ENCODE results near the gene PPIA.
"Not testable (repeated sequence)": the region's sequence is repeated elsewhere in the genome, so short reads cannot be mapped to it uniquely, and the experiment has no call there.

Gene PPIA

DNA sequence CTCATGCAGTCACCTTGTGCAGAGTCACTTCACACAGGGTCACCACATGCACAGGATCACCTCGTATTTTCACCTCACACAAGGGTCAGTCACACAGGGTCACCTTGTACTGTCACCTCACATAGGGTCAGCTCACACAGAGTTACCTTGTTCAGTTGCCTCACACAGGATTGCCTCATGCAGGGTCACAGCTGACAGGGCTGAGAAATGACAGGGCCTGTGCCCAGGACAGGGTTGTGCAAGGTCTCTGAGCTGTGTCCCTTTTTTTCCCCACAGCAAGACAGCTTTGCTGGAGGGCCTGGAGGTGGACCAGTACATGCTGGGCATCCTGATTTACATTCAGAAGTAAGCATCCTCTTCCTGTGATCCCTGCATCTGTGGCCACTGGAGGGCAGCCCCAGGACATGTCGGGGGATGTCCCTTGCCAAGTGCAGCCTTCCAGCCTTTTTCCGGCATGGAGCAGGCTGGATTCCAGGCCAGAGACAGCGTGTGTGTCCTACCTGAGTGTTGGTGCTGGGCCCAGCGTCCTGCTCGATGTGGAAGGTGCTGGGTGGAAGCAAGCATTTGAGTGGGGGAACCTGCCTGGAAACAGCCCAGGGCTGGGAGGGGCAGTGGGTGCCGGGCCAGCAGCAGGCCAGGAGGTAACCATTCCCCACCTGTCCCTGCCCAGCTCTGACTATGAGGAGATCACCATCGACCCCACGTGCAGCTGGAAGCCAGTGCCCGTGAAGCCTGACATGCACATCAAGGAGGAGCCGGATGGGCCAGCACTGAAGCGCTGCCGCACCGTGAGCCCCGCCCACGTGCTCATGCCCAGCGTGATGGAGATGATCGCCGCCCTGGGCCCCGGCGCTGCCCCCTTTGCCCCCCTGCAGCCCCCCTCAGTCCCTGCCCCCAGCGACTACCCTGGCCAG, 31.6 kb upstream of the PPIA start:
- DNase-seq = no peak

DNA sequence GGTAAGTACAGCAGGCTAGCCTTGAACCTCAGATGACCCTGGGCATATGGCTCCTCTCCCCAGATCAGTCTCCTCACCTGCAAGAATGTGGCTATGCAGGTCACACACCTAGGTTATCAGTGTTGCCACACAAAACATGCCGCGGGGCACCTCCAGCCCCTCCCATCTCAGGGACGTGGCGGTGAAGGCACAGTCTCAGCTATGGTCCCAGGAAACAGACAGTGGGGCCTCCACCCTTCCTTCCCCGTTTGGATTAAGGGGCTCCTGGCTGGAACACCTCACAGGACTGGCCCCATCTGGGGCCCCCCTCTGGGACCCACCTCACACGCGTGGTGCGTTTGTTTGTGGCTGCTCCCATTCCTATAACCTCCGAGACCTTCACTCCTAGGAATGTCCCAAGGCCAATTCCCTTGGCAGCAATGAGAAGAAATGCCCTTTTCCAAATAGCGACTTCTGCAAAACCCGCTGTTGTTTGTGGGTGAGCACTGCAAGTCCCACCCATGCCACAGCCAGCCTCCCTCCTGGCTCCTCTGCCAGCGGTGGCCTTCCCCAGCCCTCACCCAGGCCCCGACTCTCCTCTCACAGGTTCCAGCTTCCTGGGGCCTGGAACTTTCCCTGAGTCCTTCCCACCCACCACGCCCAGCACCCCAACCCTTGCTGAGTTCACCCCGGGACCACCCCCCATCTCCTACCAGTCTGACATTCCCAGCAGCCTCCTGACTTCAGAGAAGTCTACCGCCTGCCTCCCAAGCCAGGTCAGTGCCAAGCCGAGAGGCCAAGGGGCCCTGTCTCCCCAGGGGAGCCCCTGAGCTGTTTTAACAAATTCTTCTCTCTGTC, 30.7 kb upstream of the PPIA start:
- DNase-seq = no peak

DNA sequence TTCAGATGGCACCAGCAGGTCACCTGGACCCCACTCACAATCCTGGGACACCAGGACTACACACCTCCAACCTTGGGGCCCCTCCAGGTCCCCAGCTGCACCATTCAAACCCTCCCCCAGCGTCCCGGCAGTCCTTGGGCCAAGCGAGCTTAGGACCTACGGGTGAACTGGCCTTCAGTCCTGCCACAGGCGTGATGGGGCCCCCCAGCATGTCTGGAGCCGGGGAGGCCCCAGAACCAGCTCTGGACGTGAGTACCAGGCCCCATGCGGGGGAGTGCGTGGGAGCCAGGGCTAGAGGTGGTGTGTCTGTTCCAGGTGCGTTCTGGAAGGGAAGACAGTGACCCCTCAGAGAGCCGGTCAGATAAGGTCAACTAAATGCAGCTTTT, 30.1 kb upstream of the PPIA start:
- no peak for DNase-seq

DNA sequence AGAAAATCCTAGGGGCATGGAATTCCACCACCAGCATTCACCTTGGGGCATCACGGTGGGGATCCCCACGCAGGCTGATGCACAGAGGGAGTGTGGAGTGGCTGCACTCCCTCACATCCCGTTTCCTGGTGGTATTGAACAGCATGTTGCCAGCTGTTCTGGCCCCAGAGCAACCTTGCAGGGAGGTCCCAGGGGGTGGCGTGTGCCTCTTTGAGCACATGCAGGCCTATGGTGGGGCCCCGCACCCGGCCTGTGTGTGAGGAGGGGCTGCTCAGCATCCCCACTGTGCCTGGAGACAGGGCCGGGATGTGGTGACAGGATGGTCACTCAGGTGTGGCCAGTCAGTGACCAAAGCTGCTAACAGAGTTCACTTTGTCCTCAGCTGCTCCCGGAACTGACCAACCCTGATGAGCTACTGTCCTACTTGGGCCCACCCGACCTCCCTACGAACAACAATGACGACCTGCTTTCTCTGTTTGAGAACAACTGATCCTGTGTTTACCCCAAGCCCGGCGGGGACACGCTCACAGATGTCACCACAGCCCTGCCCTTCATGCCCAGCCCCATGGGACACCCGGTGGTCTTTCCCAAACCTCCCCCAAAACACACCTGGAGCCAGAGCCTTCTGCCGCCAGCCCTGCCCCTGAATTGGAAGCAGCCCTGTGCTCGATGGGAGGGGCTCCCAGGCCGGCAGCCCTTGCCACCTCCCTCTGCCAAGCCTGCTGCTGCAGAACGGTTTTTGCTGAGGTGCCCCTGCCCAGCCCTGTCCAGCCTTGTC, 29.2 kb upstream of the PPIA start:
- no peak for DNase-seq

DNA sequence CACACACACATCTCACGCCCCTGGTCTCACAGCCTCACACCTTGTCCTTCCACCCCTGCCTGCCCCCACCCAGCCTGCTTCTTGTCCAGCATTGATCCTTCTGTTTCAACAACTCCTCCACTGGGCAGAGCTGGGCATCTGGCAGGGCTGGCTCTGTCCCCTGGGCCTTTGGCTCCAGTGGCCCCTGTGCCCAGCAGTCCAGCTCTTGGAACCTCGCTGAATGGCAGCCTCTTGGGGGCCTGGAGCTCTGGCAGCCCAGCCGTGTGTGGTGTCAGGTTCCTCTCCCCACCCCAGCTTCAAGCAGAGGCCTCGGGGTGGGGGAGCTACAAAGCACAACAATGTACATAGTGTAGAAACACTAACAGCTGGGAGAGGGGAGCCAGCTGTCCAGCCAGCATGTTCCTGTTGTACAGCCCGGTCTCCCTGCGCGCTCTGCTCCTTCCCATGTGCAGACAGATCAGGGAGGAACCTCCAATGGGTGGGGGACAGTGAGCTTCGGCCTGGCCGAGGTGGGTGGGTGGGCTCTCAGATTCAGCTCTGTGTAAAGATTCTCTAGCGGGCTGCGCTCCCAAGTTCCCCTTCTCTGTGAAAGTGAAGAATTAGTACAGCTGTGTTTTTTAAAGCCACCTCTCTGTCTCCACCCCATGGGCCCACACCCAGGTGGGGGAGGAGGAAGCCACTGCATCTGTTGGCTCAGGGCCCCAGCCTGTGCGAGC, 28.4 kb upstream of the PPIA start:
- DNase-seq = no peak

DNA sequence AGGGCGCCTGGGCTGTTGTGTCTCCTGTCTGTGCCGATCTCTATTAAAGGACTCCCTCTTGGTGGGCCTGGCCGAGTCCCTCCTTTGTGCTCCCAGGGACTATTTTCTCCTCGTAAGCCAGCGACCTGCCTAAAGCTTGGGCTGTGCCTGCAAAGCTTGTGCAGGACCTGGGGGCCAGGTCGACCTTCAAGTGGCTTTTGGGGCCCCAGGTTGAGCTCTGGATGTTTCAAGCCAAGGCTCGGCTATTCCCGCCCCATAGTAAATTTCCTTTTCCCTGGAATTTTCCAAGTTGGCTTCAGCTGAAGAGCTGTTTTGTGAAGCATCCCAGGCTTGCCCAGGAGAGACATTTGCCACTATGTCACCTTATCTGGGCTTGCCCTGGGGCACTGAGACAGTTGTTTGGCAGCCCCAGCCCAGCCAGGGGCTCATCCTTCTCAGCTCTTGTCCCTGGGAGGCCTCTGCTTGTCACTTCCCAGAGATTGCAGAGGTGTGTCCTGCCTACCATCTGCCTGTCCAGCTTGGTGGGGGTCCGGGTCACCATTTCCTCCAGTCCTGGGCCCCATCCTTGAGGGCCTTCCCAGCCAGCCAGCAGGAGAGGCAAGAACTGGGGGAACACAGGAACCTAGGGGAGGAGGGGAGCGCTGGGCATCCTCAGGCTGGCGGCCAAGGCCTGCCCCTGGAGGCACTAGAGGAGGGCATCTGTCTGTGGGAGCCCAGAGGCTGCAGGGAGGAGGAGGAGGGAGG, 27.7 kb upstream of the PPIA start:
- no peak for DNase-seq

DNA sequence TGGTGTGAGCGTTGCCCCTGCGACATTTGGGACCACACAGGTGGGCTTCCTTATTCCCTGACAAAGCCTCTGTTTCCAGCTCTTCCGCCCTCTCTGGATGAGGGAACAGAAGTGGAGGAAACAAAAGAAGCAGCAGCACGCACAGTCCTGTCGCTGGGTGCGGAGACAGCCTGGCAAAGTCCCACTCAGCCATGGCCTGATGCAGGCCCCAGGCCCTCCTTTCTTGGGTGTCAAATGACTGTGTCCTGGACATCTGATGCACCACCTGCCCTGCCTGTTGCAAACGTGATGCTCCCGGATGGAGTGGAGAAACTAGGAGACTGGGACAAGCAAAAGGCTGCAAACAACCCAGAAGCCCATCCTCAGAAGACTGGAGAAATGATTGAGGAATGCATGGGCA, 27.1 kb upstream of the PPIA start:
- no peak for DNase-seq

DNA sequence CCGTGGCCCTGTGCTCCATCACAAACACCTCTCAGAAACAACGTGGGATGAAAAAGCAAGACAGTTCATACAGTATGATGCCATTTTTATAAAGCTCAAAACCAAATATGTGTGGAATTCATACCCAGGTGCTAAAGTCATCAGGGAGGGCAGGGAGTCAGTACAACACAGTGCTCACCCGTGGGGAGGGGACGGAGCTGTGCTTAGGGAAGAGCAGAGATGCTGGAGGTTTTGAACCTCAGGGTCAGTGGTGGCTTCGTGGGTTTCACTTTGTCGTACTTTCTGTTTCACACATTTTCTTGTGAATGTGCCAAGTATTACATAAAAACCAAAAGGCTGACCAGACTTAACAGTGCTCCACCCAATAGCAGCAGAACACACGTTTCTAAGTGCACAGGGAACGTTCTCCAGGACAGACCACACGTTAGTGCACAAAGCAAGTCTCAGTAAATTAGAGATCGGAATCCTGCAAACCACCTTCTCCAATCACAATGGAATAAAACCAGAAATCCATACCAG, 26.6 kb upstream of the PPIA start:
- DNase-seq = no peak

DNA sequence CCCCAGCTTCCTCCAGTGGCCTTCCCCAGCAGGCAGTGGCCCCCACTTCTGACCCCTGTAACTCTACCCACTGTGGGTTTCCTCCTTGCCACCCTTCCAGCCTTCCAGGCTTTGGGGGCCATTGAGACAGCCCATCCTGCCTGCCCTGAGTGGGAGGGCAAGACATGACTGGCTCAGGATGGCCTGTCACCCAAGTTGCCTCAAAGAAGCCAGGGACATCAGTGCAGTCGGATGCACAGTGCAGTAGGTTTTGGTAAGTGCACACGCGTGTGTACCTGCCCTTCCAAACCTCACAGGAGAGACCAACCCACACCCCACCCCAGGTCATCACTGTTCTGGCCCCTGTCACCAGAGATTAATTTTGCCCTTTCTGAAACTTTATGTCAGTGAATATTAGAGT, 25.1 kb upstream of the PPIA start:
- DNase-seq = no peak

DNA sequence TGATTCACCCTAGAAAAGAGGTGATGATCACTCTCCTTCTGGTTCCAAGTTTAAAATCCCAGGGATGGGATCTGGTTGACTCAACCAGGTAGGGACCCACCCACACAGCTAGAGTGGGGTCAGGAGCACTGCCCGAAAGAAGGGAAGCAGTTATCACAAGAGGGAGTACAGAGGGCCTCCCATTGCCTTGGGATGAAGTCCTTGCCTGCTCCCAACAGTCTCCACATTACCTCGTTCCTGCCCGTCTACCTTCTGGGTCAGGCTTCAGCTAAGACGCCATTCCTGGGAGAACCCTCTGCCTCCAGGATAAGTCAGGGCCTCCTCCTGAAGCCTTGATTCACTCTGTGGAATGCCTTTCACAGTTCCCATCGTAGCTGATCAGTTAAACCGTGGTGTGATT, 24.0 kb upstream of the PPIA start:
- DNase-seq = no peak

DNA sequence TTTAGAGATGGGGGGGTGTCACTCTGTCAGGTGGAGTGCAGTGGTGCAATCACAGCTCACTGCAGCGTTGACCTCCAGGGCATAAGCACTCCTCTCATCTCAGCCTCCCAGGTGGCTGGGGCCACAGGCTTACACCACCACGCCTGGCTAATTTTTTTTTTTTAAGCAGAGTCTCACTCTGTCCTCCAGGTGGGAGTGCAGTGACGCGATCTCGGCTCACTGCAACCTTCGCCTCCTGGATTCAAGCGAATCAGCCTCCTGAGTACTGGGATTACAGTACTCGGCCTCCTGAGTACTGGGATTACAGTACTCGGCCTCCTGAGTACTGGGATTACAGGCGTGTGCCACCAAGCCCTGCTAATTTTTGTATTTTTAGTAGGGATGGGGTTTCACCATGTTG, 23.6 kb upstream of the PPIA start:
- DNase-seq = no peak

DNA sequence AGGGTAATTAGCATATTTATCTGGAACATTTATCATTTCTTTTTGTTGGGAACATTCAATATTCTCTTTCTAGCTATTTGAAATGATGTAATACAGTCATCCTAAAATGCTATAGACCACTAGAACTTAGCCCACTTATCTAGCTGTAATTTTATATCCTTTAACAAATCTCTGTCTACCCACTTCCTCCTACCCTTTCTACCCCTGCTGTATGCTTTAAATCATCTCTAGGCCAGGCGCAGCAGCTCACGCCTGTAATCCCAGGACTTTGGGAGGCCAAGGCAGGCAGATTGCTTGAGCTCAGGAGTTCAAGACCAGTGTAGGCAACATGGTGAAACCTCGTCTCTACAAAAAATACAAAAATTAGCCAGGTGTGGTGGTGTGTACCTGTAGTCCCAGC, 22.0 kb upstream of the PPIA start:
- DNase-seq = not testable (repeated sequence)

DNA sequence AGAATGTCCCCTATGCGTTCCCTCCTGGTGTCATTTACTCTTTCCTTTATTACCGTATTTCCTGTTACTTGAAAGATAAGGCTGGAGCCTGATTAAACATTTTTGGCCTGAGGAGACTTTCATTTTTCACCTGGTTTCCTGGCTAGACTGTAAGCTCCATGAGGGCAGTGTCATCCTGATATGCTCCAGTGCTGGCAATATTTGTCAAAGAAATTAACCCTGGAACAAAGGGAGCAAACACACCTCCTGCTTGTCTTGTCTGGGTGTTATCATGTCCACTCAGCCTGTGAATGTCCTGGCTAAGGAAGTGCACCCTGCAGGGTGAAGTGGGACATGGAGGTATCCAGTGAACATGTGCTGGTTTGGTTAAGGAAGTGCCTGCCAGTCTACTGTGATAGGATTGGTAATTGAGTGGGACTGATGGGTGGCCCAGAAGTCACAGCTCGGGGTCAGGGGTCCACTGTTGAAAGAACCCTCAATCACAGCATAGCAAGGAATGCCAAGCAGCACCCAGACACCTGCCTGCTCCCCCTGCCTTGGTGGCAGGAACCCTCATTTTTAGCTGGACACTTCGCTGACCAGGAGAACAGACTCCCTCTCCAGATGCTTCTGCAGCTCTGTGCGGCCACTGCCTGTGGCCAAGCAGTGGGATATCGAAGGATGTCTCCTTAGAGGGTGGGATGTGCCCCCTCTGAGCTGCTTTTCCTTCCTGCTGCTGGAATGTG, 20.9 kb upstream of the PPIA start:
- DNase-seq = no peak

DNA sequence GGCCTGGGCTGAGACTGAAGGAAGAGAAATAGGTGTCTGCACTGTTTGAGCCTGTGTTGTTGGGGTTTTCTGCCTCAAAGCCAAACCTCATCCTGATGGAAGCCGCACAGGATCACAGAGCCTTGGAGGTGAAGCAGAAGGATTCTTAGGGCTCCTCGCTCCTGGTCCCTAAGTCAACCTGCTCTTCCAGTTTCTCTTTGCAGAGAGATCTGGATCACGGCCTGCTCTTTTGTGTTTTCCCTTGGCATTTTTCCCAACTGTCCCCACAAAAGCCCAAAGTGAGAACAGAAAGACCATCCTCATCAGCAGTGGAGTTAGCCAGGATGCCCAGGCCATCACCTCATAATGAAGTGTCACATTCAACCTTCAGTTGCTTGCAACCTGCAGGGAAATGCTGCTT, 20.3 kb upstream of the PPIA start:
- no peak for DNase-seq

DNA sequence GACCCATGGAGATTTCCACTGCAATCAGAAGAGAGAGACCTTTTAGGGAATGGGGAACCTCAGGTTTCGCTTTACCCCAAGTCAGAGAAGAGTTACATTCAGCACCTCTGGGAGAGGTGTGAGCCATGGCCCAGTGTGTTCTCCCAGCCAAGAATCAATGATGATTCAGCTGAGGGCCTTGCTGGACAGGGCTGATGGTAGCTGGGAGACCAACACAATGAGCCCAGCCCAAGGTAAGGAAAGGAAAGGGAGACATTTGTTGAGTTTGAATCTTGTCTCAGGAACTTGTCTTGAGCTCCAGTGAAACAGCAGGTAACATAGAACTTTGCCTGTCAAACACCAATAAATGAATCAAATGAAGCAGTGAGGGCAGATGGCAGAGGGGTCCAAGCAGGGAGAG, 14.0 kb upstream of the PPIA start:
- DNase-seq = no peak

DNA sequence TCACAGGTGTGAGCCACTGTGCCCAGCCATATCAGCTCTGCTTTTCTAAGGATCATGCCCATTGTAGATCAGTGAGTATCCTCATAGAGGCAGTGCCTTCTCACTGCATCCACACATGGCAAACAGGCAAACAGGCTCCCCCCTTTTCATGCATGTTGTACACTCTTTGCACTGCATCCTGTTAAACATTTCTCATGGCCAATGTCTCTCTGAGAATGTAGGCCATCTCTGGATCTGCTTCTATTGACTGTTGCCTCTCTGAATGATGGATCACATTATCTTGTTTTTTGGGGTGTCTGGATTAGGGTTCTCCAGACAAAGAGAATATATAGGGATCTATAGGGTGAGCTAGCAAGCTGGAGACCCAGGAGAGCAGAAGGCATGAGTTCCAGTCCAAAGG, 13.1 kb upstream of the PPIA start:
- no peak for DNase-seq

DNA sequence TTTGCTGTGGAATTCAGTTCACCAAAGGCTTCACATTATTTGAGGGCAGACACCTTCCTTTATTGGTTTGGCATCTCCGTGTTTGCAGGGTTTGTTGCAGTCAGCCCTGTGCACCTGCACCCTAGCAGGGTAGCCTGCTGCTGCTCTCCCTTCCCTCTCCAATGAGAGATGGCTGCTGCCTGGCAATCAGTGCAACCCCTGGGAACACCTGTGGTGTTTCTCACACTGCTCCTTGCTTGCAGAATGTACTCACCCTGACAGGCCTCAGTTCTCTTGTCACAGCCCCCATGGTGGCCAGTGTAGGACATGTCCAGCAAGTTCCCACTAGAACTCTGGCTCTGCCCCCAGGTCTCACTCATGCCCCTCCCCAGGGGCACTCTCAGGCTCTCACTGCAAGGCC, 12.1 kb upstream of the PPIA start:
- DNase-seq = no peak

DNA sequence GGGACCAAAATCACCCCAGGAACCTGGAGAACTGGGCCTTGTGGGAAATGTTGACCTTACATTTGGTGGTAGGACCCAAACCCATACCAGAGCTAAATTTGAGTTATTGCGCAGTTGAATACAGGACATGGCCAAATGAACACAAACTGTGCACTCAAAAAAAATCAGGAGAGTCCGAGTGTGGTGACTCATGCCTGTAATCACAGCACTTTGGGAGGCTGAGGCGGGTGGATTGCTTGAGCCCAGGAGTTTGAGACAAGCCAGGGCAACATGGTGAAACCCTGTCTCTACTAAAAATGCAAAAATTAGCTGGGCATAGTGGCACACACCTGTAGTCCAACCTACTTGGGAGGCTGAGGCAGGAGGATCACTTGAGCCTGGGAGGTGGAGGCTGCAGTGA, 11.3 kb upstream of the PPIA start:
- not testable (repeated sequence) for DNase-seq

DNA sequence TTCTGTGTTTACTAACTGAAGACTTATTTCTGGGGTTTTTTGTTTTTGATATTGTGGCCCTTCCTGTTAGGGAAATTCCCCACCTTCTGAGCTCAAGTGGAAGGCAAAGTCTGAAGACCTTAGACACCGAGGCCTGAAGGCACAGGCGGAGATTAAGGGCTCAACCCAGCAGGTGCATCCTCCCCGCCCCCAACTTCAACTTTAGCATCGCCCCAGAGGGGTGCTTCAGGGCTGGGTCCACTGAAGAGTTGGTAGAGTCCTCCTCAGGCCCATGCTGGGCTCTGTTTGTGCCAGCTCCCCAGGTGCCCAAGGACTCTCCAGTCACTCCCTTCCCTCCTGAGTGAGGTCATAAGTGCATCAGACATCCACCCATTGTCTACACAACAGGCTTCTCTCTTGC, 9.4 kb upstream of the PPIA start:
- no peak for DNase-seq

DNA sequence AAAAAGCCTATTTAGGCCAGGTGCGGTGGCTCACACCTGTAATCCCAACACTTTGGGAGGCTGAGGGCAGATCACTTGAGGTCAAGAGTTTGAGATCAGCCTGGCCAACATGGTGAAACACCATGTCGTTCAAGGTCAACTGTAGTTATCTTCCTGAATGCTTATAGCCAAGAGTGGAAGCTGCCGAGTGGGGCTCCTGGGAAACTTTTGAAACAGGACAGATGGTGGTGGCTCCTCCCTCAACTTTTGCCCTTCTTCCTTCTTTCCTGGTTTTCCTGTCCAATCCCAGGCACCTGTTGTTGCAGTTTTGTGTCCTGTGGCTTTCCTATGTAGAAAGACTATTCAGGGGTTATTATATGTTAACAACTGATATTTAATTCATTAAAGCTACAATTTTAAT, 8.7 kb upstream of the PPIA start:
- DNase-seq = no peak

DNA sequence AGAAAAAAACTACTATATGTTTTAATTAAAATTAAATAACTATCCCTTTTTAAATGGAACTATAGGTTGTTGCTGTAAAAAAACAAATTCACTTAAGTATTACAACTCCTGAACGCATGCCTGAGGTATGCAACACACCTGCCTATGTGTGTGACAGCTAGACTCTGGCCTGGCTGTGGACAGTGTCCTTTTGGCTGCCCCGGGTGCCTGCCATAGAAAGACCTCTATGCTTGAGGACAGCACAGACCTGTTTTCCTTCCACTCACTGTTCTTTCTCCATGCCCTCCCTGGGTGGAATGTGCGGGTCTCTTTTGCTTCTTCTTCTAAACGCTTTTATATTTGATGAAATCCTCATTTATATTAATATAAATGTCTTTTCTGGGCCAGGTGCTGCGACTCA, 6.5 kb upstream of the PPIA start:
- no peak for DNase-seq

All from NCI-H774 (cell line).